ENCODE data around the gene SERPINB11.

- TF ChIP-seq, protein P1, sequence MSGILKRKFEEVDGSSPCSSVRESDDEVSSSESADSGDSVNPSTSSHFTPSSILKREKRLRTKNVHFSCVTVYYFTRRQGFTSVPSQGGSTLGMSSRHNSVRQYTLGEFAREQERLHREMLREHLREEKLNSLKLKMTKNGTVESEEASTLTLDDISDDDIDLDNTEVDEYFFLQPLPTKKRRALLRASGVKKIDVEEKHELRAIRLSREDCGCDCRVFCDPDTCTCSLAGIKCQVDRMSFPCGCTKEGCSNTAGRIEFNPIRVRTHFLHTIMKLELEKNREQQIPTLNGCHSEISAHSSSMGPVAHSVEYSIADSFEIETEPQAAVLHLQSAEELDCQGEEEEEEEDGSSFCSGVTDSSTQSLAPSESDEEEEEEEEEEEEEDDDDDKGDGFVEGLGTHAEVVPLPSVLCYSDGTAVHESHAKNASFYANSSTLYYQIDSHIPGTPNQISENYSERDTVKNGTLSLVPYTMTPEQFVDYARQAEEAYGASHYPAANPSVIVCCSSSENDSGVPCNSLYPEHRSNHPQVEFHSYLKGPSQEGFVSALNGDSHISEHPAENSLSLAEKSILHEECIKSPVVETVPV (CRISPR knock-in tag; IDR thresholded peaks at IDR 0.05), result no peak
- TF ChIP-seq ZNF8 (CRISPR knock-in tag; IDR thresholded peaks at IDR 0.05) (no peak), TCF4 (CRISPR knock-in tag; IDR thresholded peaks at IDR 0.05; ENCODE audit: borderline replicate concordance) (no peak), TSHZ2 (CRISPR knock-in tag; IDR thresholded peaks at IDR 0.05) (no peak), PPARA (CRISPR knock-in tag; IDR thresholded peaks at IDR 0.05; ENCODE audit: borderline replicate concordance) (no peak), ZFP30 (CRISPR knock-in tag; IDR thresholded peaks at IDR 0.05) (no peak), RARB (CRISPR knock-in tag; IDR thresholded peaks at IDR 0.05) (no peak), OSR1 (CRISPR knock-in tag; IDR thresholded peaks at IDR 0.05) (no peak), ZC3H10 (CRISPR knock-in tag; IDR thresholded peaks at IDR 0.05) (no peak), POU6F1 (CRISPR knock-in tag; IDR thresholded peaks at IDR 0.05; ENCODE audit: borderline replicate concordance, low read depth) (no peak)
Observed at GRCh38 chr18:63763831-63764600, 61.3 kb downstream of the SERPINB11 start.

Data from SK-N-SH treated with all-trans-retinoic acid at 6 μM for 48 hours (cell line).